Measurements from ENCODE around the gene EFR3B.
"Not testable (repeated sequence)": the region's sequence is repeated elsewhere in the genome, so short reads cannot be mapped to it uniquely, and the experiment has no call there.

The EFR3B gene

GRCh38 chr2:25073025-25073424 is 31.1 kb downstream of the EFR3B start:
- no peak for DNase-seq (ENCODE audit: low spot score)

- DNase-seq (ENCODE audit: low spot score), result no peak
These were observed 32.0 kb downstream of the EFR3B start for GRCh38 chr2:25073914-25074313.

- no peak for DNase-seq (ENCODE audit: low spot score)
These were observed 33.0 kb downstream of the EFR3B start for GRCh38 chr2:25074826-25075225.

GRCh38 chr2:25076749-25077148 is 34.9 kb downstream of the EFR3B start:
- DNase-seq (ENCODE audit: low spot score), result no peak

- DNase-seq (ENCODE audit: low spot score), result no peak
These were observed 35.9 kb downstream of the EFR3B start for GRCh38 chr2:25077789-25078169.

GRCh38 chr2:25078170-25079049 is 36.5 kb downstream of the EFR3B start:
- DNase-seq (ENCODE audit: low spot score), result no peak

- DNase-seq (ENCODE audit: low spot score), result no peak
These were observed 37.3 kb downstream of the EFR3B start for GRCh38 chr2:25079050-25079635.

- no peak for DNase-seq (ENCODE audit: low spot score)
These were observed 39.4 kb downstream of the EFR3B start for GRCh38 chr2:25081237-25081790.

GRCh38 chr2:25082002-25082622 is 40.2 kb downstream of the EFR3B start:
- no peak for DNase-seq (ENCODE audit: low spot score)

GRCh38 chr2:25085761-25086560 is 44.1 kb downstream of the EFR3B start:
- no peak for DNase-seq (ENCODE audit: low spot score)

GRCh38 chr2:25088817-25089516 is 47.1 kb downstream of the EFR3B start:
- DNase-seq (ENCODE audit: low spot score), result no peak

- DNase-seq (ENCODE audit: low spot score), result no peak
These were observed 47.9 kb downstream of the EFR3B start for GRCh38 chr2:25089605-25090315.

- DNase-seq (ENCODE audit: low spot score), result no peak
These were observed 48.9 kb downstream of the EFR3B start for GRCh38 chr2:25090801-25091200.

GRCh38 chr2:25091265-25091664 is 49.4 kb downstream of the EFR3B start:
- DNase-seq (ENCODE audit: low spot score), result no peak

- DNase-seq (ENCODE audit: low spot score), result no peak
These were observed 56.2 kb downstream of the EFR3B start for GRCh38 chr2:25098056-25098455.

GRCh38 chr2:25098670-25099486 is 57.0 kb downstream of the EFR3B start:
- no peak for DNase-seq (ENCODE audit: low spot score)

- not testable (repeated sequence) for DNase-seq (ENCODE audit: low spot score)
These were observed 60.5 kb downstream of the EFR3B start for GRCh38 chr2:25102352-25102751.

GRCh38 chr2:25103287-25103871 is 61.5 kb downstream of the EFR3B start:
- no peak for DNase-seq (ENCODE audit: low spot score)

- DNase-seq (ENCODE audit: low spot score), result no peak
These were observed 62.9 kb downstream of the EFR3B start for GRCh38 chr2:25104736-25105135.

Data from left forelimb (tissue), 1 donor.